ENCODE data around the gene SNU13. TPM values are rescaled to one million over a fixed set of nuclear protein-coding genes. Genes with fewer than 3 reads are reported as not detected.
"Not testable (repeated sequence)": the region's sequence is repeated elsewhere in the genome, so short reads cannot be mapped to it uniquely, and the experiment has no call there.

The SNU13 gene
- total and polyA plus RNA-seq, 3 donors from 2014 or later, result 155 to 302 (median 180) TPM

GRCh38 chr22:41641854-41642253 lies 46.8 kb downstream of the SNU13 start:
- Histone ChIP-seq H3K36me3 (ENCODE audit: low read depth, missing control alignments) (no peaks in the 10 kb centered on the region), H3K4me3 (no peak overlapping the region), H3K27me3 (no peaks in the 10 kb centered on the region), H3K27ac (no peak overlapping the region), H3K4me1 (no peaks in the 10 kb centered on the region), H3K9me3 (no peaks in the 10 kb centered on the region)
- WGBS, 2 donors, result 95% methylated on average over 7 of the region's 7 CpGs
- TF ChIP-seq, protein P1, sequence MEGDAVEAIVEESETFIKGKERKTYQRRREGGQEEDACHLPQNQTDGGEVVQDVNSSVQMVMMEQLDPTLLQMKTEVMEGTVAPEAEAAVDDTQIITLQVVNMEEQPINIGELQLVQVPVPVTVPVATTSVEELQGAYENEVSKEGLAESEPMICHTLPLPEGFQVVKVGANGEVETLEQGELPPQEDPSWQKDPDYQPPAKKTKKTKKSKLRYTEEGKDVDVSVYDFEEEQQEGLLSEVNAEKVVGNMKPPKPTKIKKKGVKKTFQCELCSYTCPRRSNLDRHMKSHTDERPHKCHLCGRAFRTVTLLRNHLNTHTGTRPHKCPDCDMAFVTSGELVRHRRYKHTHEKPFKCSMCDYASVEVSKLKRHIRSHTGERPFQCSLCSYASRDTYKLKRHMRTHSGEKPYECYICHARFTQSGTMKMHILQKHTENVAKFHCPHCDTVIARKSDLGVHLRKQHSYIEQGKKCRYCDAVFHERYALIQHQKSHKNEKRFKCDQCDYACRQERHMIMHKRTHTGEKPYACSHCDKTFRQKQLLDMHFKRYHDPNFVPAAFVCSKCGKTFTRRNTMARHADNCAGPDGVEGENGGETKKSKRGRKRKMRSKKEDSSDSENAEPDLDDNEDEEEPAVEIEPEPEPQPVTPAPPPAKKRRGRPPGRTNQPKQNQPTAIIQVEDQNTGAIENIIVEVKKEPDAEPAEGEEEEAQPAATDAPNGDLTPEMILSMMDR (IDR thresholded peaks at IDR 0.05), result no peak
- TF ChIP-seq POLR2A (IDR thresholded peaks at IDR 0.05), result no peak
- DNase-seq, result no peak
- intact Hi-C loops (cut with DNase I; ENCODE audit: low total_unique reads), result no loop called here

DNA sequence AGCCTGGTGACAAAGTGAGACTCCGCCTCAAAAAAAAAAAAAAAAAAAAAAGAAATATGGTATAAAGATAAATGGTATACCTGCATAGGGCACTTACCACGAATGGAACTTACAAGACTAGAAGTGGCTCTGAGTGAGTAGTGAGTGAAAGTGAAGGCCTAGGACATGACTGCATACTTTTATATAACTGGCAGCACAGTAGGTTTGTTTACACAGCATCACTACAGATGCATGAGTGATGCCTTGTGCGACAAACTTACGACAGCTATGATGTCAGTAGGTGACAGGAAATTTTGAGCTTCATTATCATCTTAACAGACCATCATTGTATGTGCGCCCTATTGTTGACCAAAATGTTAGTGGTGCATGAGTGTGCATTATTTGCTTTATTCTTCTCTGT lies 49.9 kb downstream of the SNU13 start:
- Histone ChIP-seq H3K4me1 (no peaks in the 10 kb centered on the region), H3K4me3 (no peak overlapping the region), H3K36me3 (ENCODE audit: low read depth, missing control alignments) (no peaks in the 10 kb centered on the region), H3K27ac (no peak overlapping the region), H3K27me3 (no peaks in the 10 kb centered on the region), H3K9me3 (no peaks in the 10 kb centered on the region)
- TF ChIP-seq, protein P1 (IDR thresholded peaks at IDR 0.05), result no peak
- no peak for TF ChIP-seq POLR2A (IDR thresholded peaks at IDR 0.05)
- WGBS, 2 donors, result 92 to 96% methylated on average over 5 of the region's 5 CpGs
- intact Hi-C loops (cut with DNase I; ENCODE audit: low total_unique reads), result no loop called here
- no peak for DNase-seq

DNA sequence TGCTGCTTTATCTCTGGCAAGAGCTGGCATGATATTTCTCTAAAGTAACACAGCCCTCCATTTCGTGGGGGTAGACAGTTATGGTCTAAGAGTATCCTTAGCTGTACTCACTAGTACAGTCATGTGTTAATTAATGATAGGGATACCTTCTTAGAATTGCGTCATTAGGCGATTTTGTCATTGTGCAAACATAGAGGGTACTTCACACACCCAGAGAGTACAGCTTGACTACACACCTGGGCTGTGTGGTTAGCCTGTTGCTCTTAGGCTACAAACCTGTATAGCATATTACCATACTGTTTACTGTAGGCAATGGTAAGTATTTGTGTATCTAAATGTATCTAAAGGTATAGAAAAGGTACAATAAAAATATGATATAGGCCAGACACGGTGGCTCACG lies 50.5 kb downstream of the SNU13 start:
- Histone ChIP-seq H3K36me3 (ENCODE audit: low read depth, missing control alignments) (no peaks in the 10 kb centered on the region), H3K4me1 (no peaks in the 10 kb centered on the region), H3K4me3 (no peak overlapping the region), H3K27ac (no peak overlapping the region), H3K9me3 (no peaks in the 10 kb centered on the region), H3K27me3 (no peaks in the 10 kb centered on the region)
- 93 to 94% methylated on average over 5 of the region's 5 CpGs for WGBS, 2 donors
- TF ChIP-seq POLR2A (IDR thresholded peaks at IDR 0.05), result no peak
- TF ChIP-seq, protein P1 (IDR thresholded peaks at IDR 0.05), result no peak
- intact Hi-C loops (cut with DNase I; ENCODE audit: low total_unique reads), result no loop called here
- no peak for DNase-seq

- H3K4me1 ChIP-seq; intact Hi-C loops (cut with DNase I; ENCODE audit: low total_unique reads); H3K27ac ChIP-seq; H3K9me3 ChIP-seq; DNase-seq; H3K4me3 ChIP-seq; H3K36me3 ChIP-seq (ENCODE audit: low read depth, missing control alignments); H3K27me3 ChIP-seq: not testable (repeated sequence)
- 95 to 98% methylated on average over 8 of the region's 8 CpGs for WGBS, 2 donors
Observed at GRCh38 chr22:41637623-41638022, 51.0 kb downstream of the SNU13 start.

DNA sequence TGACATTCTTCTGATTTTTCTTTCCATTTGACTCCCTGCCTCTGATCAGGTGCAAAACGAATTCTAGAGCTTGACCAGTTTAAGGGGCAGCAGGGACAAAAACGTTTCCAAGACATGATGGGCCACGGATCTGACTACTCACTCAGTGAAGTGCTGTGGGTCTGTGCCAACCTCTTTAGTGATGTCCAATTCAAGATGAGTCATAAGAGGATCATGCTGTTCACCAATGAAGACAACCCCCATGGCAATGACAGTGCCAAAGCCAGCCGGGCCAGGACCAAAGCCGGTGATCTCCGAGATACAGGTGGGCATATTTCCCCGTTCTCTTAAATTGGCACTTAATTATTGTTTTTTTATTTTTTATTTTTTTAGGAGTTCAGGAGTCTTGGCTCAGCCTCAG lies 52.2 kb downstream of the SNU13 start:
- intact Hi-C loops (cut with DNase I; ENCODE audit: low total_unique reads), result no loop called here
- no peaks in the 10 kb centered on the region for H3K27me3 ChIP-seq
- DNase-seq, result no peak
- H3K36me3 ChIP-seq (ENCODE audit: low read depth, missing control alignments), result no peaks in the 10 kb centered on the region
- H3K4me3 ChIP-seq, result no peak overlapping the region
- no peak overlapping the region for H3K27ac ChIP-seq
- H3K4me1 ChIP-seq, result no peaks in the 10 kb centered on the region
- TF ChIP-seq POLR2A (IDR thresholded peaks at IDR 0.05), result no peak
- TF ChIP-seq, protein P1 (IDR thresholded peaks at IDR 0.05), result no peak
- 70 to 76% methylated on average over 7 of the region's 7 CpGs for WGBS, 2 donors
- no peaks in the 10 kb centered on the region for H3K9me3 ChIP-seq

- H3K4me1 ChIP-seq; intact Hi-C loops (cut with DNase I; ENCODE audit: low total_unique reads); H3K27ac ChIP-seq; H3K27me3 ChIP-seq; H3K4me3 ChIP-seq; DNase-seq; H3K9me3 ChIP-seq; H3K36me3 ChIP-seq (ENCODE audit: low read depth, missing control alignments): not testable (repeated sequence)
- 91 to 94% methylated on average over 8 of the region's 8 CpGs for WGBS, 2 donors
Observed at GRCh38 chr22:41634610-41635009, 54.1 kb downstream of the SNU13 start.

- intact Hi-C loops (cut with DNase I; ENCODE audit: low total_unique reads); H3K27ac ChIP-seq: not testable (repeated sequence)
- WGBS, 2 donors, result 94 to 100% methylated on average over 2 to 14 of the region's 23 CpGs
Observed at GRCh38 chr22:41631615-41632014, 57.1 kb downstream of the SNU13 start.

DNA sequence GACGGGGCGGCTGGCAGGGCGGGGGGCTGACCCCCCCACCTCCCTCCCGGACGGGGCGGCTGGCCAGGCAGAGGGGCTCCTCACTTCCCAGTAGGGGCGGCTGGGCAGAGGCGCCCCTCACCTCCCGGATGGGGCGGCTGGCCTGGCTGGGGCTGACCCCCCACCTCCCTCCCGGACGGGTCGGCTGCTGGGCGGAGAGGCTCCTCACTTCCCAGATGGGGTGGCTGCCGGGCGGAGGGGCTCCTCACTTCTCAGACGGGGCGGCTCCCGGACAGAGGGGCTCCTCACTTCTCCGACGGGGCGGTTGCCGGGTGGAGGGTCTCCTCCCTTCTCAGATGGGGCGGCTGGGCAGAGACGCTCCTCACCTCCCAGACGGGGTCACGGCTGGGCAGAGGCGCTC lies 57.6 kb downstream of the SNU13 start:
- H3K9me3 ChIP-seq; H3K4me1 ChIP-seq; intact Hi-C loops (cut with DNase I; ENCODE audit: low total_unique reads); H3K4me3 ChIP-seq; H3K36me3 ChIP-seq (ENCODE audit: low read depth, missing control alignments); H3K27me3 ChIP-seq; DNase-seq; H3K27ac ChIP-seq: not testable (repeated sequence)
- 98% methylated on average over 19 of the region's 28 CpGs; no CpG with 5 or more reads in 1 of the 2 donors for WGBS, 2 donors

More at GRCh38 chr22:41631615-41632014, 57.1 kb downstream of the SNU13 start:
- not testable (repeated sequence) for H3K36me3 ChIP-seq (ENCODE audit: low read depth, missing control alignments); H3K27me3 ChIP-seq; H3K4me3 ChIP-seq; DNase-seq; H3K9me3 ChIP-seq; H3K4me1 ChIP-seq
